IPS-20b (cell line): ENCODE measurements around the gene INSYN1.

Source experiments
- H3K27ac ChIP-seq: one replicate; pipeline ENCODE4 v1.5.1; 2013; ENCODE audit warnings: low read length
- H3K27me3 ChIP-seq: 2 replicates; pipeline ENCODE4 v1.6.1; 2013; ENCODE audit warnings: mild to moderate bottlenecking, low read length, inconsistent platforms; ENCODE audit not compliant: insufficient read depth
- H3K36me3 ChIP-seq: 2 replicates; pipeline ENCODE4 v1.6.1; 2013; ENCODE audit warnings: low read depth, mild to moderate bottlenecking, inconsistent platforms, low read length, moderate library complexity; ENCODE audit not compliant: insufficient read depth
- H3K4me1 ChIP-seq: 2 replicates; pipeline ENCODE4 v1.6.1; 2013; ENCODE audit warnings: mild to moderate bottlenecking, control low read depth, inconsistent platforms, low read length, moderate library complexity; ENCODE audit not compliant: insufficient read depth
- H3K4me3 ChIP-seq: 2 replicates; pipeline ENCODE4 v1.5.1; 2013; ENCODE audit warnings: mild to moderate bottlenecking, low read length, inconsistent platforms
- H3K9ac ChIP-seq: 2 replicates; pipeline ENCODE4 v1.6.1; 2013; ENCODE audit warnings: low read depth, mild to moderate bottlenecking, inconsistent platforms, low read length, moderate library complexity
- H3K9me3 ChIP-seq: 2 replicates; pipeline ENCODE4 v1.6.1; 2013; ENCODE audit warnings: mild to moderate bottlenecking, low read depth, low read length, inconsistent platforms; ENCODE audit not compliant: insufficient read depth

Gene INSYN1

GRCh38 chr15:73755481-73755880, 2.3 kb upstream of the INSYN1 start:
- Histone ChIP-seq H3K27ac (no peak overlapping the region), H3K27me3 (peaks cover 34% of the 10 kb centered on the region), H3K9me3 (no peaks in the 10 kb centered on the region)

GRCh38 chr15:73754461-73754860, 1.3 kb upstream of the INSYN1 start:
- Histone ChIP-seq H3K9ac (no peak overlapping the region), H3K4me1 (peaks cover 11% of the 10 kb centered on the region; the same call in 1 of the 2 replicates), H3K36me3 (no peaks in the 10 kb centered on the region), H3K27ac (no peak overlapping the region), H3K27me3 (peaks cover 32% of the 10 kb centered on the region), H3K4me3 (peak overlapping the region; percentile 17; the same call in 1 of the 2 replicates), H3K9me3 (no peaks in the 10 kb centered on the region)

More at GRCh38 chr15:73755481-73755880, 2.3 kb upstream of the INSYN1 start:
- Histone ChIP-seq H3K9ac (no peak overlapping the region), H3K4me3 (no peak overlapping the region), H3K4me1 (peaks cover 11% of the 10 kb centered on the region; the same call in 1 of the 2 replicates), H3K36me3 (no peaks in the 10 kb centered on the region)

- Histone ChIP-seq H3K9ac (no peak overlapping the region; the same call in 1 of the 2 replicates), H3K4me3 (peak overlapping the region; percentile 69; the same call in 1 of the 2 replicates), H3K27me3 (peaks cover 29% of the 10 kb centered on the region), H3K4me1 (peaks cover 16% of the 10 kb centered on the region; the same call in 1 of the 2 replicates), H3K36me3 (no peaks in the 10 kb centered on the region), H3K9me3 (no peaks in the 10 kb centered on the region), H3K27ac (no peak overlapping the region)
Observed at GRCh38 chr15:73752806-73753193, 351 bp downstream of the INSYN1 start.

- H3K27me3 ChIP-seq, result peaks cover 29% of the 10 kb centered on the region
- H3K27ac ChIP-seq, result no peak overlapping the region
- no peaks in the 10 kb centered on the region for H3K36me3 ChIP-seq
- H3K9ac ChIP-seq, result no peak overlapping the region; the same call in 1 of the 2 replicates
- H3K9me3 ChIP-seq, result no peaks in the 10 kb centered on the region
- peak overlapping the region; percentile 69 for H3K4me3 ChIP-seq
- peaks cover 16% of the 10 kb centered on the region; the same call in 1 of the 2 replicates for H3K4me1 ChIP-seq
Observed at GRCh38 chr15:73751899-73752805, 999 bp downstream of the INSYN1 start.

- peaks cover 29% of the 10 kb centered on the region for H3K27me3 ChIP-seq
- no peaks in the 10 kb centered on the region for H3K36me3 ChIP-seq
- peak overlapping the region; percentile 69 for H3K4me3 ChIP-seq
- peaks cover 17% of the 10 kb centered on the region; the same call in 1 of the 2 replicates for H3K4me1 ChIP-seq
- H3K9ac ChIP-seq, result no peak overlapping the region
- no peak overlapping the region for H3K27ac ChIP-seq
- H3K9me3 ChIP-seq, result no peaks in the 10 kb centered on the region
Observed at GRCh38 chr15:73751511-73751898, 1.6 kb downstream of the INSYN1 start.

- Histone ChIP-seq H3K27me3 (peaks cover 29% of the 10 kb centered on the region), H3K9ac (no peak overlapping the region), H3K9me3 (no peaks in the 10 kb centered on the region), H3K36me3 (no peaks in the 10 kb centered on the region), H3K27ac (no peak overlapping the region), H3K4me1 (peaks cover 19% of the 10 kb centered on the region; the same call in 1 of the 2 replicates), H3K4me3 (no peak overlapping the region; the same call in 1 of the 2 replicates)
Observed at GRCh38 chr15:73750951-73751350, 2.2 kb downstream of the INSYN1 start.

GRCh38 chr15:73750438-73750837, 2.7 kb downstream of the INSYN1 start:
- H3K36me3 ChIP-seq, result no peaks in the 10 kb centered on the region
- peaks cover 29% of the 10 kb centered on the region for H3K27me3 ChIP-seq
- no peak overlapping the region for H3K4me3 ChIP-seq
- peaks cover 19% of the 10 kb centered on the region; the same call in 1 of the 2 replicates for H3K4me1 ChIP-seq
- no peak overlapping the region for H3K9ac ChIP-seq
- no peak overlapping the region for H3K27ac ChIP-seq
- H3K9me3 ChIP-seq, result no peaks in the 10 kb centered on the region

- Histone ChIP-seq H3K36me3 (no peaks in the 10 kb centered on the region), H3K27ac (no peak overlapping the region), H3K4me1 (peaks cover 19% of the 10 kb centered on the region; the same call in 1 of the 2 replicates), H3K27me3 (peaks cover 29% of the 10 kb centered on the region), H3K4me3 (no peak overlapping the region), H3K9me3 (no peaks in the 10 kb centered on the region), H3K9ac (no peak overlapping the region)
Observed at GRCh38 chr15:73749971-73750370, 3.2 kb downstream of the INSYN1 start.

GRCh38 chr15:73749533-73749932, 3.6 kb downstream of the INSYN1 start:
- Histone ChIP-seq H3K4me1 (peaks cover 21% of the 10 kb centered on the region; the same call in 1 of the 2 replicates), H3K27ac (no peak overlapping the region), H3K4me3 (no peak overlapping the region), H3K36me3 (no peaks in the 10 kb centered on the region), H3K9ac (no peak overlapping the region), H3K27me3 (peaks cover 27% of the 10 kb centered on the region), H3K9me3 (no peaks in the 10 kb centered on the region)

- H3K36me3 ChIP-seq, result no peaks in the 10 kb centered on the region
- no peak overlapping the region for H3K9ac ChIP-seq
- no peak overlapping the region for H3K4me3 ChIP-seq
- no peak overlapping the region for H3K27ac ChIP-seq
- peaks cover 20% of the 10 kb centered on the region; the same call in 1 of the 2 replicates for H3K4me1 ChIP-seq
- H3K9me3 ChIP-seq, result no peaks in the 10 kb centered on the region
- peaks cover 19% of the 10 kb centered on the region for H3K27me3 ChIP-seq
Observed at GRCh38 chr15:73748730-73749129, 4.4 kb downstream of the INSYN1 start.

GRCh38 chr15:73747847-73748590, 5.1 kb downstream of the INSYN1 start:
- H3K9me3 ChIP-seq, result no peaks in the 10 kb centered on the region

More at GRCh38 chr15:73747847-73748590, 5.1 kb downstream of the INSYN1 start:
- H3K4me1 ChIP-seq, result peaks cover 18% of the 10 kb centered on the region; the same call in 1 of the 2 replicates
- no peak overlapping the region for H3K27ac ChIP-seq
- no peak overlapping the region for H3K4me3 ChIP-seq
- H3K9ac ChIP-seq, result no peak overlapping the region
- H3K36me3 ChIP-seq, result no peaks in the 10 kb centered on the region
- H3K27me3 ChIP-seq, result peaks cover 13% of the 10 kb centered on the region
